Activated CD4-positive, alpha-beta memory T cell treated with anti-CD3 and anti-CD28 coated beads for 36 hours (primary cell): ENCODE results near the gene PDZK1IP1. TPM values are rescaled to one million over a fixed set of nuclear protein-coding genes. Genes with fewer than 3 reads are reported as not detected.

Source experiments
- CTCF ChIA-PET: fragments of 350-600 bp; sonication (Branson Sonifier 250); formaldehyde crosslinking; loops from one replicate; lab custom pipeline; 2021; ENCODE audit warnings: antibody characterized with exemption, inconsistent platforms; lab: Charles Lee
- POLR2A ChIA-PET: fragments of 350-600 bp; sonication (Branson Sonifier 250); formaldehyde crosslinking; loops from one replicate; lab custom pipeline; 2021; ENCODE audit warnings: antibody characterized with exemption; lab: Charles Lee
- DNase-seq: peaks from one replicate; pipeline ENCODE4 v3.0.0-alpha.2; 2020
- H3K27ac Mint-ChIP-seq: one replicate; pipeline ENCODE4 v1.8.0; 2021; ENCODE audit warnings: mixed read lengths
- H3K27me3 Mint-ChIP-seq: one replicate; pipeline ENCODE4 v1.8.0; 2021; ENCODE audit warnings: mixed read lengths
- H3K36me3 Mint-ChIP-seq: one replicate; pipeline ENCODE4 v1.8.0; 2021; ENCODE audit warnings: mixed read lengths
- H3K4me1 Mint-ChIP-seq: one replicate; pipeline ENCODE4 v1.8.0; 2021; ENCODE audit warnings: low read depth, mixed read lengths
- H3K4me3 Mint-ChIP-seq: one replicate; pipeline ENCODE4 v1.8.0; 2021; ENCODE audit warnings: mild to moderate bottlenecking, mixed read lengths
- H3K9me3 Mint-ChIP-seq: one replicate; pipeline ENCODE4 v1.8.0; 2021; ENCODE audit warnings: mixed read lengths
- intact Hi-C: fragments of 100-400 bp; cut with micrococcal nuclease; formaldehyde crosslinking; loops from one replicate; pipeline ENCODE4 v1.15.1; 2023
- total RNA-seq, 2 experiments: library from RNA; stranded (reverse); gene quantifications; one replicate each; pipeline ENCODE4 v1.2.3, GENCODE V29; 2021

The PDZK1IP1 gene
- total RNA-seq, 2 experiments from 2014 or later, result not detected

- Mint-ChIP-seq H3K27ac (no peak overlapping the region), H3K36me3 (no peaks in the 10 kb centered on the region), H3K4me3 (no peak overlapping the region), H3K9me3 (no peaks in the 10 kb centered on the region), H3K27me3 (peaks cover 21% of the 10 kb centered on the region), H3K4me1 (peaks cover 5% of the 10 kb centered on the region)
- ChIA-PET POLR2A (no interaction called here), CTCF (interaction anchor here (0.6 to 2.3 kb wide), 5 partner anchors 9 to 253 kb away, joined by 3 to 21 read pairs (median 6); partner anchors contain the start of gene FOXD2)
- no peak for DNase-seq
- intact Hi-C loops, result no loop called here
Measured at GRCh38 chr1:47184090-47184821, 5.6 kb downstream of the PDZK1IP1 start.

- no peaks in the 10 kb centered on the region for H3K9me3 Mint-ChIP-seq
- intact Hi-C loops, result no loop called here
- ChIA-PET CTCF (interaction anchor here (1.1 to 6.1 kb wide), 4 partner anchors 8 to 80 kb away, joined by 6 to 109 read pairs (median 14); partner anchors contain the start of gene PDZK1IP1), POLR2A (no interaction called here)
- peaks cover 27% of the 10 kb centered on the region for H3K27me3 Mint-ChIP-seq
- no peak overlapping the region for H3K4me3 Mint-ChIP-seq
- no peaks in the 10 kb centered on the region for H3K36me3 Mint-ChIP-seq
- DNase-seq, result no peak
- peaks cover 8% of the 10 kb centered on the region for H3K4me1 Mint-ChIP-seq
- no peak overlapping the region for H3K27ac Mint-ChIP-seq
Measured at GRCh38 chr1:47183308-47184089, 6.3 kb downstream of the PDZK1IP1 start.

- no peaks in the 10 kb centered on the region for H3K36me3 Mint-ChIP-seq
- no peaks in the 10 kb centered on the region for H3K9me3 Mint-ChIP-seq
- intact Hi-C loops, result no loop called here
- H3K4me3 Mint-ChIP-seq, result no peak overlapping the region
- peaks cover 27% of the 10 kb centered on the region for H3K27me3 Mint-ChIP-seq
- peaks cover 8% of the 10 kb centered on the region for H3K4me1 Mint-ChIP-seq
- ChIA-PET CTCF (interaction anchor here (1.3 to 6.1 kb wide), 2 partner anchors 9 to 80 kb away, joined by 6 to 109 read pairs; partner anchors contain the start of gene PDZK1IP1), POLR2A (no interaction called here)
- H3K27ac Mint-ChIP-seq, result no peak overlapping the region
- no peak for DNase-seq
Measured at GRCh38 chr1:47182676-47183235, 7.1 kb downstream of the PDZK1IP1 start.

GRCh38 chr1:47181955-47182675, 7.7 kb downstream of the PDZK1IP1 start:
- CTCF ChIA-PET, result interaction anchor here (1.1 to 6.1 kb wide), 2 partner anchors 9 to 10 kb away, joined by 3 to 109 read pairs; partner anchors contain the start of gene PDZK1IP1
- H3K9me3 Mint-ChIP-seq, result no peaks in the 10 kb centered on the region
- H3K36me3 Mint-ChIP-seq, result no peaks in the 10 kb centered on the region
- peaks cover 8% of the 10 kb centered on the region for H3K4me1 Mint-ChIP-seq
- no peak overlapping the region for H3K4me3 Mint-ChIP-seq
- DNase-seq, result no peak
- intact Hi-C loops, result no loop called here
- no peak overlapping the region for H3K27ac Mint-ChIP-seq
- POLR2A ChIA-PET, result no interaction called here
- H3K27me3 Mint-ChIP-seq, result peaks cover 27% of the 10 kb centered on the region

DNA sequence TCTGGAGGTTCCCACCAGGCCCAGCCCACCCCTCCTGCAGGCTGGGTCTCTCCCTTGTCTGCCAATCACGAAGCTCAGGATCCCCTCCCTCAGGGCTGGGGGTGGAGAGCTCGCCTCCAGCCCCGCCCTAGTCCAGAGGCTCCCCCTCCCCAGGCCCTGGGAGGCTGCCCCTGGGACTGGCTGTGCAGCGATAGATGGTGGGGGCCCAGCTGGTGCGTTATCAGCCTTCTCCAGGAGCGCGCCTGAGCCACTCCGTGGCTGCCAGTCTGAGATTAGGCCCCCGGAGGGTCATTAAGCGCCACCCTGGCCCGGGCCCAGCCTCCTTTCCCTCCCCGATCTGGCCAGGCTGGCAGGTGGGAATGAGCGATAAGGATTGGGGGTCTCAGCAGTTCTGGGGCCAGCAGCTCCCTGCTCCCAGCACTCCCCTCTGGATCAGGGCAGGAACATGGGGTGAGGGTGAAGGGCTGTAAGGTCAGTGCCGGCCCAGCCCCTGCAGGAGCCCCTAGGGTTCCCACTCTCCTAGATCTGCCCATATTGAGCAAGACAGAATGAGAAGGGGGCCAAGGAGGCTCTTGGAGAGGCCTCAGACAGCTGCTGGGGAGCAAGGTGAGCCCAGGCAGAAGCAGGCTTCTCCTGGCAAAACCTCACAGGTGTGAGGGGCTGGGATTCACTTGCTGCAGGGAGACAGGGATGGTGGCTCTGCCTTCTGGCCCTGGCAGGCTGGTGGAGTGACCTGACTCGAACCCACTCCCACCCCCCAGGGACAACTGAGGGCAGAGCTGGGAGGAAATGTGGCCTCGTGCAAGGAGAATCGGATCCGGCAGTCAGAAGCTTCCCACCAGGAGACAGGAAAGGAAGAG, 8.5 kb downstream of the PDZK1IP1 start:
- H3K9me3 Mint-ChIP-seq, result no peaks in the 10 kb centered on the region
- ChIA-PET CTCF (interaction anchor here (1.1 to 6.1 kb wide), 4 partner anchors 8 to 256 kb away, joined by 3 to 109 read pairs (median 16); partner anchors contain the start of genes FOXD2 and PDZK1IP1), POLR2A (no interaction called here)
- intact Hi-C loops, result no loop called here
- DNase-seq, result no peak
- H3K27me3 Mint-ChIP-seq, result peaks cover 27% of the 10 kb centered on the region
- H3K27ac Mint-ChIP-seq, result no peak overlapping the region
- H3K4me1 Mint-ChIP-seq, result peaks cover 8% of the 10 kb centered on the region
- no peak overlapping the region for H3K4me3 Mint-ChIP-seq
- no peaks in the 10 kb centered on the region for H3K36me3 Mint-ChIP-seq

- H3K27me3 Mint-ChIP-seq, result peaks cover 29% of the 10 kb centered on the region
- H3K9me3 Mint-ChIP-seq, result no peaks in the 10 kb centered on the region
- POLR2A ChIA-PET, result no interaction called here
- no peak overlapping the region for H3K27ac Mint-ChIP-seq
- DNase-seq, result no peak
- H3K36me3 Mint-ChIP-seq, result no peaks in the 10 kb centered on the region
- intact Hi-C loops, result no loop called here
- no peak overlapping the region for H3K4me3 Mint-ChIP-seq
- H3K4me1 Mint-ChIP-seq, result peaks cover 8% of the 10 kb centered on the region
- CTCF ChIA-PET, result interaction anchor here (1.1 to 6.1 kb wide), 4 partner anchors 7 to 257 kb away, joined by 3 to 109 read pairs (median 16); partner anchors contain the start of genes FOXD2 and PDZK1IP1
Measured at GRCh38 chr1:47180603-47181094, 9.2 kb downstream of the PDZK1IP1 start.

DNA sequence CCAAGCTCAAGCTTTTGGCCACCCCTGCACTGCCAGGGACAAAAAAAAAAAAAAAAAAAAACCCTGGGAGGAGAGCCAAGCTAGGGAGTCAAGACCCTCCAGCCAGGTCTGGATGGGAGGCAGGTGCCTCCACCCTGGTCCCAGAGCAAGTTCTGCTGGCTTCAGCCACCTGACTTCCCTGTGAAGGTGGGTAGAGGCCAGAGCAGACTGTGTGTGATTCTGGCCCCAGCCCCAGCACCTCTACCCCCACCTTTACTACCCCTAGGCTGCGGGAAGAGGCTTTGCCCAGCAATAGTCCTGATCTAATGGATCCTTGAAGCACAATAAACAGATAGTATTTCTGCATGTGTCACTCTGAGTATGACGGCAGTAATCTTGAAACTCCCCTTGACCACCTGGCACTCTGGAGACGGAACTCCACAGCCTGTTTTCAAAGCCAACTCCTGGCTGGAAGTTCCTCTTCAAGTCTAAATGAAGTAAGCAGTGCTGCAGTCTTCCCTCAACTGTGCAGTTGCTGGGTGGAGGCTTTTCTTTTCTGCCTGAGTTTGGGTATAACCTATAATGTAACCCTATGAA, 9.8 kb downstream of the PDZK1IP1 start:
- ChIA-PET CTCF (interaction anchor here (1.0 to 6.4 kb wide), 14 partner anchors 9 to 546 kb away, joined by 3 to 109 read pairs (median 8); partner anchors contain the start of genes FOXD2, PDZK1IP1 and STIL), POLR2A (no interaction called here)

GRCh38 chr1:47179017-47179987, 10.5 kb downstream of the PDZK1IP1 start:
- Mint-ChIP-seq H3K9me3 (no peaks in the 10 kb centered on the region), H3K4me1 (peaks cover 8% of the 10 kb centered on the region), H3K27me3 (peaks cover 29% of the 10 kb centered on the region), H3K4me3 (peak overlapping the region; percentile 74), H3K36me3 (no peaks in the 10 kb centered on the region), H3K27ac (no peak overlapping the region)
- peak; percentile 91 for DNase-seq
- CTCF ChIA-PET, result interaction anchor here (0.6 to 6.4 kb wide), 45 partner anchors 9 to 810 kb away, joined by 3 to 109 read pairs (median 4); partner anchors contain the start of genes CMPK1, FOXD2, PDZK1IP1 and STIL
- intact Hi-C loops, result loop anchor here (1.0 to 10.0 kb wide), 5 partner anchors 84 to 548 kb away; partner anchors contain the start of gene STIL
- POLR2A ChIA-PET, result interaction anchor here (0.8 to 1.0 kb wide), 2 partner anchors 11 to 154 kb away, joined by 3 to 6 read pairs; partner anchors contain the start of genes CMPK1 and PDZK1IP1

More for the DNA sequence above, 9.8 kb downstream of the PDZK1IP1 start:
- Mint-ChIP-seq H3K27me3 (peaks cover 27% of the 10 kb centered on the region), H3K36me3 (no peaks in the 10 kb centered on the region), H3K27ac (no peak overlapping the region), H3K4me3 (no peak overlapping the region), H3K9me3 (no peaks in the 10 kb centered on the region), H3K4me1 (peaks cover 8% of the 10 kb centered on the region)
- intact Hi-C loops, result loop anchor here (1.0 to 10.0 kb wide), 5 partner anchors 83 to 547 kb away; partner anchors contain the start of gene STIL
- no peak for DNase-seq

DNA sequence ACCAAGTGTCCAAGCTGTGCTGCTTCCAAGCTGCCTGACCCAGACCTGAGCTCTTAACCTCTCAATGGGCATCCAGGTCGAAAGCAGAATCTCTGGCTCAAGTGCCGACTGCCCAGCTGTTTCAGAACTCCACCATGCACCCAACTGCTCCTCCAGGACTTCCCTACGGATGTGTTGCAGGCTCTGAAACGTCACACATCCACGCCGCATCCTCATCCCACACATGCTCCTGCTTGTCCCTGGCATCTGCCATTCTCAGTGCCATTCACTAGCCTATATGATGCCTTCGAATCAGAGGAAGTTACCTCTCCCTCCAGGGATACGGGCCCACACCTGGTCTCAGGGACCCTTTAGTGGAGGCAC, 11.2 kb downstream of the PDZK1IP1 start:
- Mint-ChIP-seq H3K9me3 (no peaks in the 10 kb centered on the region), H3K36me3 (no peaks in the 10 kb centered on the region), H3K4me1 (peaks cover 8% of the 10 kb centered on the region), H3K4me3 (peak overlapping the region; percentile 74), H3K27me3 (peaks cover 31% of the 10 kb centered on the region), H3K27ac (no peak overlapping the region)
- ChIA-PET CTCF (interaction anchor here (0.6 to 6.4 kb wide), 37 partner anchors 10 to 549 kb away, joined by 3 to 109 read pairs (median 4); partner anchors contain the start of genes FOXD2, PDZK1IP1 and STIL), POLR2A (interaction anchor here (1.0 kb wide), 1 partner anchor 155 kb away, joined by 3 read pairs; the partner anchor contains the start of gene CMPK1)
- DNase-seq, result no peak
- intact Hi-C loops, result loop anchor here (1.0 to 10.0 kb wide), 5 partner anchors 85 to 549 kb away; partner anchors contain the start of gene STIL
